Keratinocyte (primary cell): ENCODE results near the gene CCAR1.
"Not testable (repeated sequence)": the region's sequence is repeated elsewhere in the genome, so short reads cannot be mapped to it uniquely, and the experiment has no call there.

Source experiments
- CTCF ChIP-seq, 3 experiments: IDR thresholded peaks in 1 of 3; conservative IDR thresholded peaks in 1 of 3; optimal IDR thresholded peaks in 1 of 3; 2 replicates in 2 of 3; 3 replicates in 1 of 3; pipeline versions ENCODE3 to v1.5.1; 2011; ENCODE audit warnings: low read length in 3 of 3, mild to moderate bottlenecking in 3 of 3, moderate library complexity in 2 of 3, control low read depth in 1 of 3, inconsistent platforms in 1 of 3; ENCODE audit not compliant: insufficient read depth in 2 of 3; ENCODE audit errors: extremely low read depth in 1 of 3
- EZH2 ChIP-seq: IDR thresholded peaks from one replicate; pipeline ENCODE4 v1.6.1; 2012; ENCODE audit warnings: inconsistent platforms, mild to moderate bottlenecking, low read length, moderate library complexity

- TF ChIP-seq CTCF (optimal IDR thresholded peaks at IDR 0.05 in 1 of 3, IDR thresholded peaks at IDR 0.05 in 1 of 3, conservative IDR thresholded peaks at IDR 0.05 in 1 of 3; ENCODE audit: extremely low read depth in 1 of 3, insufficient read depth in 2 of 3, low read length in 3 of 3); EZH2: not testable (repeated sequence)
Observed at GRCh38 chr10:68740676-68741075, 19.6 kb downstream of the CCAR1 start.
